Hepatocyte (in vitro differentiated cells): Measurements from ENCODE around the gene KLRC4. TPM values are rescaled to one million over a fixed set of nuclear protein-coding genes. Genes with fewer than 3 reads are reported as not detected.
"Not testable (repeated sequence)": the region's sequence is repeated elsewhere in the genome, so short reads cannot be mapped to it uniquely, and the experiment has no call there.

Source experiments
- DNase-seq: peaks from one replicate; pipeline ENCODE4 v3.0.0-alpha.2; 2016; ENCODE audit warnings: low spot score
- H2AFZ ChIP-seq: fragments of 200-600 bp; sonication (generic); 2 replicates; pipeline ENCODE4 v1.6.0; 2016; ENCODE audit warnings: antibody characterized with exemption, mild to moderate bottlenecking
- H3K27ac ChIP-seq: fragments of 200-600 bp; sonication (generic); 2 replicates; pipeline ENCODE4 v1.5.1; 2016; ENCODE audit warnings: mild to moderate bottlenecking
- H3K27me3 ChIP-seq: fragments of 200-600 bp; sonication (generic); 2 replicates; pipeline ENCODE4 v1.6.1; 2016
- H3K36me3 ChIP-seq: fragments of 200-600 bp; sonication (generic); replicated peaks from 2 replicates; pipeline ENCODE4 v1.5.1; 2016; ENCODE audit warnings: low read depth; ENCODE audit not compliant: insufficient read depth
- H3K4me1 ChIP-seq: fragments of 200-600 bp; sonication (generic); 2 replicates; pipeline ENCODE4 v1.5.1; 2016; ENCODE audit warnings: mild to moderate bottlenecking, moderate library complexity; ENCODE audit not compliant: insufficient read depth
- H3K4me2 ChIP-seq: fragments of 200-600 bp; sonication (generic); 2 replicates; pipeline ENCODE4 v1.6.0; 2016
- H3K4me3 ChIP-seq: fragments of 200-600 bp; sonication (generic); 2 replicates; pipeline ENCODE4 v1.5.1; 2016; ENCODE audit warnings: mild to moderate bottlenecking
- H3K79me2 ChIP-seq: fragments of 200-600 bp; sonication (generic); 2 replicates; pipeline ENCODE4 v1.6.0; 2017; ENCODE audit warnings: mild to moderate bottlenecking
- H3K9me2 ChIP-seq: fragments of 200-600 bp; sonication (generic); replicated peaks from 2 replicates; pipeline ENCODE4 v1.6.0; 2017; ENCODE audit warnings: mild to moderate bottlenecking; ENCODE audit not compliant: insufficient read depth
- H3K9me3 ChIP-seq: fragments of 200-600 bp; sonication (generic); 2 replicates; pipeline ENCODE4 v1.5.1; 2016; ENCODE audit warnings: low read depth, mild to moderate bottlenecking
- H4K20me1 ChIP-seq: fragments of 200-600 bp; sonication (generic); 2 replicates; pipeline ENCODE4 v1.6.0; 2016; ENCODE audit warnings: mild to moderate bottlenecking; ENCODE audit not compliant: insufficient read depth, poor library complexity, severe bottlenecking
- WGBS: methylation state at CpG from one replicate; pipeline ENCODE4 v1.1.6; 2016; ENCODE audit warnings: low lambda C conversion rate; ENCODE audit errors: missing lambda C conversion rate; 5-methylcytosine and 5-hydroxymethylcytosine counted together
- polyA plus RNA-seq: library from polyadenylated mRNA; unstranded; fragments of >200 nt; fragmentation: Nextera tagmentation; extraction: Ambion mirVana; gene quantifications from 2 replicates; pipeline ENCODE4 v1.2.1, GENCODE V29; 2016
- total RNA-seq: library from RNA; depleted of rRNA; stranded (reverse); fragments of >200 nt; gene quantifications from 2 replicates; pipeline ENCODE4 v1.2.3, GENCODE V29; 2014

KLRC4 gene
- total and polyA plus RNA-seq, 2 experiments from 2014 or later: not detected

DNA sequence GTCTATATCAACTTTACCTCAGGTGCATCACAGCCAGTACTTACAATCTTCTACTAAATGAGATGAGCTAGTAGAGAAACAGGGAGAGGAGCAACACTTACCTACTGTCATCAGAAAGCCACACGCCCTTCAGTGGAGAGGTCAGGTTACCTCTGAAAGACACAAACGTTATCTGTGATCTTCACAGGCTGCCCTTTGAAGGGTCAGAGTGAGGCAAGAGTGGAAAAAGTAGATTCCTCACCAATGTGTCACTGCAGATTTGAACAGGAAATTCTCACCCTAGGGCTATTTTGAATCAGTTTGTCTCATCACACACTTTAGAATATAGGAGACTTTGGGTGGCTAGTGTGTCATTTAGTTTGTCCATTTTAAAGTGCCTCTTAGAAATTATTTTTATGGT lies 28.0 kb upstream of the KLRC4 start:
- not testable (repeated sequence) for H3K4me1 ChIP-seq, H3K79me2 ChIP-seq, H2AFZ ChIP-seq, H3K27me3 ChIP-seq, H3K9me3 ChIP-seq, H4K20me1 ChIP-seq, H3K4me3 ChIP-seq, H3K9me2 ChIP-seq, H3K4me2 ChIP-seq, DNase-seq, H3K27ac ChIP-seq, H3K36me3 ChIP-seq
- WGBS: 0% methylated on average over 1 of the region's 2 CpGs

DNA sequence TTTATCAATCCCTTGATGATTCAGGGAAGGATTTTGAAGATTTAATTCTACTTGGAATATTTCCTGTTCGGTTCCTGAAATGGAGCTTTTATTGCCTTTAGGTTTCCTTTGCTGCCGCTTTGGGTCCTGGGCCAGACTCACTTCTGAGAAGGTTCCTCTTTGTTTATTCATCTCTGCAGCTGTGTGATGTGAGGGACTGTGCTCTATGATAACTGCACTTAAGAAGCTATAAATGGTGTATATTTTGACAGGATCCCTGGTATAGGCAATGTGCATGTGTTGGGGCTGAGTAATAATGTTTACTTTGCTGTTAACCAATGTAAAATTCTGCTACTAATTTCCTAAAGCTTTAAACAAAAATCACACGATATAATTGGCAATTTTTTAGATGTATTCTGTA lies 26.3 kb upstream of the KLRC4 start, which contains the start of gene KLRC2:
KLRC2 (minus strand) TSS at position 195 of the 400 bp plus-strand sequence; CDS start at position 171, 24 bp downstream.
- H3K27me3 ChIP-seq, H3K9me3 ChIP-seq, H3K4me3 ChIP-seq, H3K79me2 ChIP-seq, H3K4me1 ChIP-seq, H4K20me1 ChIP-seq, H3K27ac ChIP-seq, H3K36me3 ChIP-seq, H2AFZ ChIP-seq, H3K9me2 ChIP-seq, H3K4me2 ChIP-seq, DNase-seq: not testable (repeated sequence)
- WGBS: 41% methylated on average over 3 of the region's 3 CpGs

GRCh38 chr12:10430623-10431022 lies 21.1 kb upstream of the KLRC4 start:
- H3K27me3 ChIP-seq, H3K79me2 ChIP-seq, H3K36me3 ChIP-seq, H3K27ac ChIP-seq, H3K4me1 ChIP-seq, H3K9me2 ChIP-seq, H3K9me3 ChIP-seq, DNase-seq, H4K20me1 ChIP-seq, H3K4me2 ChIP-seq, H2AFZ ChIP-seq, H3K4me3 ChIP-seq: not testable (repeated sequence)
- 89% methylated on average over 4 of the region's 4 CpGs for WGBS

GRCh38 chr12:10425938-10426337 lies 16.4 kb upstream of the KLRC4 start:
- not testable (repeated sequence) for DNase-seq, H3K4me3 ChIP-seq, H3K4me2 ChIP-seq, H3K9me3 ChIP-seq, H3K4me1 ChIP-seq, H4K20me1 ChIP-seq, H3K36me3 ChIP-seq, H2AFZ ChIP-seq, H3K9me2 ChIP-seq, H3K79me2 ChIP-seq, H3K27me3 ChIP-seq, H3K27ac ChIP-seq
- WGBS: 94% methylated on average over 7 of the region's 8 CpGs

GRCh38 chr12:10424260-10424899 lies 14.8 kb upstream of the KLRC4 start:
- H2AFZ ChIP-seq, H3K4me1 ChIP-seq, H3K36me3 ChIP-seq, DNase-seq, H3K9me2 ChIP-seq, H3K4me3 ChIP-seq, H4K20me1 ChIP-seq, H3K79me2 ChIP-seq, H3K4me2 ChIP-seq, H3K9me3 ChIP-seq, H3K27me3 ChIP-seq, H3K27ac ChIP-seq: not testable (repeated sequence)
- 42% methylated on average over 1 of the region's 1 CpG for WGBS

- H3K9me2 ChIP-seq, H3K4me3 ChIP-seq, DNase-seq, H3K4me2 ChIP-seq, H3K4me1 ChIP-seq, H3K27ac ChIP-seq, H3K79me2 ChIP-seq, H3K9me3 ChIP-seq, H3K36me3 ChIP-seq, H4K20me1 ChIP-seq, H3K27me3 ChIP-seq, H2AFZ ChIP-seq: not testable (repeated sequence)
- 13% methylated on average over 2 of the region's 3 CpGs for WGBS
Measured at GRCh38 chr12:10422159-10422558, 12.6 kb upstream of the KLRC4 start.

DNA sequence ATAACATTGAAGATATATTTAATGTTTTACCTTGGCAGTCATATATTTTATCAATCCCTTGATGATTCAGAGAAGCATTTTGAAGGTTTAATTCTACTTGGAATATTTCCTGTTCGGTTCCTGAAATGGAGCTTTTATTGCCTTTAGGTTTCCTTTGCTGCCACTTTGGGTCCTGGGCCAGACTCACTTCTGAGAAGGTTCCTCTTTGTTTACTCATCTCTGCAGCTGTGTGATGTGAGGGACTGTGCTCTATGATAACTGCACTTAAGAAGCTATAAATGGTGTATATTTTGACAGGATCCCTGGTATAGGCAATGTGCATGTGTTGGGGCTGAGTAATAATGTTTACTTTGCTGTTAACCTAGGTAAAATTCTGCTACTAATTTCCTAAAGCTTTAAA lies 10.8 kb upstream of the KLRC4 start, which contains the start of gene KLRC3:
KLRC3 (minus strand) TSS at position 262 of the 400 bp plus-strand sequence; CDS start at position 217, 45 bp downstream.
- not testable (repeated sequence) for H3K4me3 ChIP-seq, H3K27me3 ChIP-seq, H3K9me2 ChIP-seq, H3K36me3 ChIP-seq, H2AFZ ChIP-seq, H3K79me2 ChIP-seq, H3K4me2 ChIP-seq, H3K9me3 ChIP-seq, H4K20me1 ChIP-seq, H3K4me1 ChIP-seq, H3K27ac ChIP-seq, DNase-seq
- 57% methylated on average over 1 of the region's 1 CpG for WGBS
